ENCODE measurements around the gene CD151.
A peak's percentile ranks its signal among the peaks of the same experiment; 100 is the strongest.

DNA sequence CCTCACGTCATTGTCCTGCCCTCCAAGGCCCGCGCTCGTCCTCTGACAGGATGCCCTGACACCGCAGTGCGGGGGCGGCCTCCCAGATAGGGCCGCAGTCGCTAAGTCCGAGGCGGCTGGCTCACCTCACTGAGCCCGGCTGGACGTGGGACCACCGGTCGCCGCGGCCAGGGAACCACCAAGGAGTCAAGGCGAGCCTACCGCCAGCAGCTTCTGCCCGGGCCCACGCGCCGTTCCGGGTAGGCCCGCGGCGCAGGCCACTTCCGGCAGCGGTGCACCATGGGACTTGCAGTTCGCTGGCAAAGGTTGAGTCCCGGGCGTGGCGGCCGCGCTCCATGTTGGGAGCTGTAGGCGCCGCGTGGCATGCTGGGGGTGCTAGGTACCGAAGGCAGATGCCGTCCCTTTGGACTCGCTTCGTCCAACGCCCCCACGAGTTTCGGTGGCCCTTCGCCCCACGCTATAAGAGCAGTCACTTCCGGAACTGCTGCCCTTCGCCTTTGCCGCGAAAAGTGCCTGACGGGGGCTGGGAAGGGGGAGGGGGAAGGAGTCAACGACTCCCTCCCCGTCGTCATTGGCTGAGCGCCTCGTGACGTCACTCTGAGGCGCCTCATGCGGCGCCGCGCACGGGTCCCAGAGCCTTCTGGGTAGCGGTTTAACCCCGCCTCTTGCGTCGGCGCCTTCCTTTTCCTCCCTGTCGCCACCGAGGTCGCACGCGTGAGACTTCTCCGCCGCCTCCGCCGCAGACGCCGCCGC lies 23.3 kb upstream of the CD151 start, which contains the start of gene RPLP2:
- no peak for TF ChIP-seq CTCF (conservative IDR thresholded peaks at IDR 0.05)
- TF ChIP-seq ZFX (IDR thresholded peaks at IDR 0.05) = peak; percentile 99
